Stimulated activated CD4-positive, alpha-beta T cell treated with anti-CD3 and anti-CD28 coated beads, Interleukin-15, amount 100 ng/mL, for 24 hours (primary cell): ENCODE results near the gene COPZ1.
"Not testable (repeated sequence)": the region's sequence is repeated elsewhere in the genome, so short reads cannot be mapped to it uniquely, and the experiment has no call there.

ENCODE experiments used
- DNase-seq: peaks from one replicate; pipeline ENCODE4 v3.0.0-alpha.2; 2020

COPZ1 gene

GRCh38 chr12:54337280-54337842 lies 12.4 kb downstream of the COPZ1 start:
- no peak for DNase-seq

GRCh38 chr12:54337854-54338650 lies 13.1 kb downstream of the COPZ1 start:
- no peak for DNase-seq

GRCh38 chr12:54338698-54339296 lies 13.9 kb downstream of the COPZ1 start:
- DNase-seq, result no peak

- no peak for DNase-seq
Measured at GRCh38 chr12:54340846-54341245, 15.9 kb downstream of the COPZ1 start.

GRCh38 chr12:54341378-54342300 lies 16.7 kb downstream of the COPZ1 start:
- no peak for DNase-seq

GRCh38 chr12:54349036-54349435 lies 24.1 kb downstream of the COPZ1 start:
- DNase-seq, result no peak

- no peak for DNase-seq
Measured at GRCh38 chr12:54349679-54350078, 24.7 kb downstream of the COPZ1 start.

- no peak for DNase-seq
Measured at GRCh38 chr12:54350743-54351142, 25.8 kb downstream of the COPZ1 start.

- no peak for DNase-seq
Measured at GRCh38 chr12:54351341-54351740, 26.4 kb downstream of the COPZ1 start.

- DNase-seq, result peak; percentile 62
Measured at GRCh38 chr12:54352022-54352531, 27.1 kb downstream of the COPZ1 start.

- DNase-seq, result no peak
Measured at GRCh38 chr12:54352891-54353874, 28.3 kb downstream of the COPZ1 start.

- not testable (repeated sequence) for DNase-seq
Measured at GRCh38 chr12:54354271-54354670, 29.3 kb downstream of the COPZ1 start.

- no peak for DNase-seq
Measured at GRCh38 chr12:54355104-54355815, 30.3 kb downstream of the COPZ1 start.

- no peak for DNase-seq
Measured at GRCh38 chr12:54356228-54356627, 31.3 kb downstream of the COPZ1 start.

- no peak for DNase-seq
Measured at GRCh38 chr12:54356951-54357356, 32.0 kb downstream of the COPZ1 start.

GRCh38 chr12:54357506-54358190 lies 32.7 kb downstream of the COPZ1 start:
- no peak for DNase-seq

- DNase-seq, result peak; percentile 62
Measured at GRCh38 chr12:54358191-54358944, 33.4 kb downstream of the COPZ1 start.

GRCh38 chr12:54358945-54359761 lies 34.2 kb downstream of the COPZ1 start:
- peak; percentile 94 for DNase-seq
